IPS-NIHi11 (cell line): ENCODE data around the gene ETFBKMT.
A peak's percentile ranks its signal among the peaks of the same experiment; 100 is the strongest.

Source experiments
- DNase-seq: peaks from one replicate; pipeline ENCODE4 v3.0.0; 2012; ENCODE audit warnings: mixed read lengths, low spot score

The ETFBKMT gene

DNA sequence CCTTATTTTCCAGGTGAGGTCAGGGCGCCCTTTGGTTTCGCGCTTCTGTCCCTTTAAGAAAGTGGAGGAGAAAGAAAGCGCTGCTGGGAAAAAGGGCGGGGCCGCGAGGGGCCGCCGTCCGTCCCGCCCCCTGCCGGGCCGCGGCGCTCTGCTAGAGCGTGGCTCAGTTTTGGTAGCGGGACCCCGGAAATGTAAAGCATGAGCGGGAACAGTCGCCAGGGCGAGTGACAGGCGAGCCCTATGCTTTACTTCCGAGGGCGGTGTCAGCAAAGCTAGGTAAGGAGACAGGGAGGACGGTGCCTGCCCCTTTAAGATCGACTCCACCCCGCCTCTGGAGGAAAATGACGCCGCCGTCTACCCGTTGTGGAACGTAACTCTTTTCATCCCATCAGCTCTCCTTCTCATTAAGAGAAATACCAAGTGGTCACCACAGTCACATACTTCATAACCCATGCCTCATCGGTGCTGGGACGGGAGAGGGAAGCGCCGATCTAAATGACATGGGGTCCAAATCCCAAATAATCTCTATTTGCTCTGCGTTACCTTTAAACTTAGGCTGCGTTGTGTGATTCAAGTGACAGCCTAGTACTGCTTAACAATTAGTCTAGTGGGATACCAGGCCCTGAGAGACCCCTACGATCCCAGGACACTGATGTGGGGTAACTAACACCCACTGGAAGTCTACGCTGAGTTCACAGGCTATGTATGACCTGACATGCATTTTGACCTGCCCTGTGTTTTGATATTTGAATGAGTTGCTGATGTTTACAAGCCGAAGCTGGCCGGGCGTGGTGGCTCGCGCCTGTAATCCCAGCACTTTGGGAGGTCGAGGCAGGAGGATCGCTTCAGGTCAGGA lies at the start of gene ETFBKMT:
TSS of gene ETFBKMT (plus strand) at position 602 of the 856 bp plus-strand sequence. CDS start 2,266 bp downstream, outside the sequence.
- peak; percentile 89 for DNase-seq

DNA sequence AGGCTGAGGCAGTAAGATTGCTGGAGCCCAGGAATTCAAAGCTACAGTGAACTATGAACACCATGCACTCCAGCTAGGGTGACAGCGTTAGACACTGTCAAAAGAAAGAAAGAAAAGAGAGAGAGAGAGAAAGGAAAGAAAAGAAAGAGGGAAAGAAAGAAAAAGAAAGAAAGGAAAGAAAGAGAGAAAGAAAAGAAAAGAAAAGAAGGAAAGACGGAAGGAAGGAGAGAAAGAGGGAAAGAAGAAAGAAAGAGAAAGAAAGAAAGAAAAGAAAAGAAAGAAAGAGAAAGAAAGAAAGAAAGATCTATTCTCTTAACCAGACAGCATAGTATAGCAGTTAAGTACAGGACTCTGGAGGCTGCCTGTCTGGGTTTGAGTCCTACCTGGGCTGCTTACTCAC lies 46.7 kb upstream of the ETFBKMT start:
- DNase-seq = no peak

GRCh38 chr12:31618228-31619025 lies 41.1 kb upstream of the ETFBKMT start:
- DNase-seq = no peak

DNA sequence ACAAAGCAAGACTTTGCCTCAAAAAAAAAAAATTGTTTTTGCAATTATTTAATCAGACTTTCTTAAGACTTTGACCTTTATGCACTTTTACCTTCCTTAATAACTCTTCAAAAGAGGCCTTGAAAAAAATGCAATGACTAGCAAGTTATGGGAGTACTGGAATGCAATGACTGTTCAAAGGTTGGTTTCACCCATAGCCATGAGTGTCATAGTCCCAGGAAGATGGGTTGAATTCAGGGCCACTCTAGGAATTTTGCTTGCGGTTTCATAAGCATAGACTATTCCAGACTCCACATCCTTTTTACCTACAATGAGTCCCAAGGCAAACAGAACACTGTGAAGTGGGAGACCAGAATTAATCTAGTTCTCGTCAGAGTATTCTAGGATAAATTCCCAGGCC lies 39.2 kb upstream of the ETFBKMT start:
- DNase-seq = no peak

DNA sequence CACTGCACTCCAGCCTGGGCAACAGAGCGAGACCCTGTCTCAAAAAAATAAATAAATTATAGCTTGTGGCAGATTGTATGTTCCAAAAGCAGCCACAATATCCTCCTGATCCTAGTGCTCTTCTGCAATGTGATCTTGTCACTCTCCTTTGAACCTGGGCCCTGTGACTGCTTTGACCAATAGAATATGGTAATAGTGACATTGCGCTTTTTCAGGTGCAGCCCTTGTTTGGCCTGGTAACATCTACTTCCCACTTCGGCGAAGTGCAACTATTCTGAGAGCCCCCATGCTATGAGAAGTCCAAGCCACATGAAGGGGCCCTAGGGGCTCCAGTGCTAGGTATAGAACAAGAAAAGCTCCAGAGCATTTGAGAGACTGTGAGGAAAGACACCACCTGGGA lies 37.5 kb upstream of the ETFBKMT start:
- no peak for DNase-seq

DNA sequence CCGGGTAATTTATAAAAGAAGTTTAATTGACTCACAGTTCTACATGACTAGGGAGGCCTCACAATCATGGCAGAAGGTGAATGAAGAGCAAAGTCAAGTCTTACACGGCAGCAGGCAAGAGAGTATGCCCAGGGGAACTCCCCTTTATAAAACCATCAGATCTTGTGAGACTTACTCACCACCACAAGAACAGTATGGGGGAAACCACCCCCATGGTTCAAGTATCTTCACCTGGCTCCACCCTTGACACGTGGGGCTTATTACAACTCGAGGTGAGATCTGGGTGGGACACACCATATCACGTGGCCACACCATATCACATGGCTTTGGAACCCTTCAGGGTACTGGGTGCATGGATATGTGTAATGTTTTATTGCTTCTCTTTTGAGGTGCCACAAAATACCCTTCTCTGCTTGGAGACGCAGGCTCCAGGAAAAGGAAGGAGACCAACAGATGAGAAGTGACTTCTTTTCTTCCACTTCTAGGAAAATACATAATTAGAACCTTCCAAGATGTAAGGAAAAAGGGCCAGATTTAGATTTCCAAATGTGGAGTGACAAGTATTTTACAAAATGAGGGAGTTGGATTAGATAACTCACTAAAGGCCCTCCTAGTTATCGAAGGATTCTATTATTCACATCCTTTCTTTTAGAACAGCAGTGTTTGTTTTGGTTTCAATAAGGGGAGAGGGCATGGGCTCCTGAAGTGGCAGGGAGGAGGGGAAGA lies 33.1 kb upstream of the ETFBKMT start:
- DNase-seq = no peak

DNA sequence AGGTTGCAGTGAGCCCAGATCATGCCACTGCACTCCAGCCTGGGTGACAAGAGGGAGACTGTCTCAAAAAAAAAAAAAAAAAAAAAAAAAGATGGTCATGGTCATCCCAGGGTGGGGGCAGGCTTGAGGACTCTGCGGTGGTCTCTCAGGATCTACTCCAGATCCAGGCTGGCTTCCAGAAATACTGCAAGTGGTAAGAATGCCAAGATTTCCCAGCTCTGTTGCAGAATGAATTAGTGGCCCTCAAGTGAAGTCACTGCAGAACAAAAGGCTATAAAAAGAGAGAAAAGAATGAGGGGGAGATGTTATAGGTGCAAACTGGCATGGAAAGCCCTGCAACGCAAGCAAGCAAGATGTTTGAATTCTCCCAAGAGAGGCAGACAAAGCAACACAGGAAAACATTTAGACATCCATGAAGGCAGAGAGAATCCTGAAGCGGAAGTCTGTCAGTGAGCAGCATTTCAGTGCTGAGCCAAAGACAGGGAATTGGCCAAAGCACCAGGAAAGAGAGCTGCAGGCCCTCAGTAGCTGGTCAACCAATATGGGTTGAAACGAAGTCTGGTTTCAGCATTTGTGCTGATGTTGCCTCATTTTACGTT lies 31.9 kb upstream of the ETFBKMT start:
- no peak for DNase-seq

- no peak for DNase-seq
Measured at GRCh38 chr12:31629756-31630732, 29.4 kb upstream of the ETFBKMT start.

GRCh38 chr12:31631023-31631724 lies 28.3 kb upstream of the ETFBKMT start:
- no peak for DNase-seq

GRCh38 chr12:31631809-31632208 lies 27.7 kb upstream of the ETFBKMT start:
- no peak for DNase-seq

DNA sequence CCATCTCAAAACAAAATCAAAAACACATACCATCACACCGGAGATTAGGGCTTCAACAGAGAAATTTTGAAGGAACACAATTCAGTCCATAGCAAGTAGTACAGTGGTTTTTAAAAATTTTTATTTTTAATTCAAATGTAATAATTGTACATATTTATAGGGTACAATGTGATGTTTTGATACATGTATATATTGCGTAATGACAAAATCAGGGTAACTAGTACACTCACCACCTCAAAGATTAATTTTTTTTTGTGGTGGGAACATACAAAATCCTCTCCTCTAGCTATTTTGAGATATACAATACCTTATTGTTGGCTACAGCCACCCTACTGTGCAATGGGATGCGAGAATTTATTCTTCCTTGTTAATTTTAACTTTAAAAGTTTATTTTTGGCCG lies 26.0 kb upstream of the ETFBKMT start:
- no peak for DNase-seq

DNA sequence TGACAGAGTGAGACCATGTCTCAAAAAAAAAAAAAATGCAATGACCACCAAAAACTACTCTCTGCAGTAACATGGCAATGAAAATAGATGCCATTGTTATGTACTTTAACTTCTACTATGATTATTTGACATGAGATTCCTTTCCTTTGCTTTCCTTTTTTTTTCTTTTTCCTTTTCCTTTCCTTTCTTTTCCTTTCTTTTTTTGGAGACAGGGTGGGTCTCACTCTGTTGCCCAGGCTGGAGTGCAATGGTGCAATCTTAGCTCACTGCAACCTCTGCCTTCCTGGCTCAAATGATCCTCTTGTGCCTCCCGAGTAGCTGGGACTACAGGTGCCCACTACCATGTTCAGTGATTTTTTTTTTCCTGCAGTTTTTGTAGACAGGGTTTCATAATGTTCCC lies 24.9 kb upstream of the ETFBKMT start:
- no peak for DNase-seq

GRCh38 chr12:31641509-31642090 lies 17.9 kb upstream of the ETFBKMT start:
- DNase-seq = no peak

DNA sequence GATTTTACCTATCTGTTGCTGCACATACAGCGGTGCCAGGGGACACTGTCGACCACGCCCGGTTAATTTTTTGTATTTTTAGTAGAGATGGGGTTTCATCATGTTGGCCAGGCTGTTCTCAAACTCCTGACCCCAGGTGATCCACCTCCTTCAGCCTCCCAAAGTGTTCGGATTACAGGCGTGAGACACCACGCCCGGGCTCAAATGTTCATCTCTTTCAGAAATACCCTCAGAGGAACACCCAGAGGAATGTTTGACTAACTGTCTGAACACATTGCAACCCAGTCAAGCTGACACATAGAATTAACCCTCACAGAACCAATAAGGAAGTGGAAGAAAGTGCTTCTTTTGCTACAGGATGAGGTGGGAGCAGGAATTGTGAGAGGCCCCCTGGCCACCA lies 15.0 kb upstream of the ETFBKMT start:
- DNase-seq = no peak

DNA sequence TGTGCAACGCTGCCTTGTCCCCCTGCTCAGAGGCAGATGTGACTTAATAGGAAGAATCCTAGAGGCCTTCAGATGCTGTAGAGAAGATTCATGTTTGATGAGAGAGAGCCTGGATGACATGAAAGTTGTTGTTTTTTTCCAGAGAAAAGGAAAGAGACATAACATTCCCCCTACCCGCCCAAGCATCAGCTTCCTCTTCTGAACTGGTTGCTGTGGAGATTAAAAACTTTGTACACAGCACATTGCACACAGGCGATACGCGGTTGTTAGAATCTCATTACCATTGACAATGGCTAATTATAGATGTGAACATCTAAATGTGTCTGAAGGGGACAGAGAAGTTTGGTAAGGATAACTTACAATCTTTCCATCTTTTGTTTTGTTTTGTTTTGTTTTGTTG lies 13.6 kb upstream of the ETFBKMT start:
- no peak for DNase-seq

DNA sequence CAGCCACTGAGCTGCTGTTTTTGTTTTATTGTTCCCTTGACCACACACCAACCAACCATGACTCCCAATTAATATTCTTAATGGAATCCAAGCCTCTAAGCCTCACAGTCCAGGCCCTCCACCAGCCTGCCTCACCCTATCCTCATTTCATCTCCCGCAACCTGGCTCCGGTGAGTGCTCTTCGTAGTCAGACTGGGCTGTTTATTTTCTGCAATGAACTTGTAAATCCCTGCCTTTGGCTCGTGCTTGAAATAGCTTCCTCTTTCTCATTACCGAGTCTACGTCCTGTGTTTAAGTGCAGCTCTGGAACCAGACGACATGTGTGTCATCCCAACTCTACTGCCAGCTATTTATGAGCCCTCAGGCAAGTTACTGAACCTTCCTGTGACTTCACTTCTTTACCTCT lies 12.4 kb upstream of the ETFBKMT start:
- no peak for DNase-seq

GRCh38 chr12:31650918-31651317 lies 8.6 kb upstream of the ETFBKMT start:
- no peak for DNase-seq

DNA sequence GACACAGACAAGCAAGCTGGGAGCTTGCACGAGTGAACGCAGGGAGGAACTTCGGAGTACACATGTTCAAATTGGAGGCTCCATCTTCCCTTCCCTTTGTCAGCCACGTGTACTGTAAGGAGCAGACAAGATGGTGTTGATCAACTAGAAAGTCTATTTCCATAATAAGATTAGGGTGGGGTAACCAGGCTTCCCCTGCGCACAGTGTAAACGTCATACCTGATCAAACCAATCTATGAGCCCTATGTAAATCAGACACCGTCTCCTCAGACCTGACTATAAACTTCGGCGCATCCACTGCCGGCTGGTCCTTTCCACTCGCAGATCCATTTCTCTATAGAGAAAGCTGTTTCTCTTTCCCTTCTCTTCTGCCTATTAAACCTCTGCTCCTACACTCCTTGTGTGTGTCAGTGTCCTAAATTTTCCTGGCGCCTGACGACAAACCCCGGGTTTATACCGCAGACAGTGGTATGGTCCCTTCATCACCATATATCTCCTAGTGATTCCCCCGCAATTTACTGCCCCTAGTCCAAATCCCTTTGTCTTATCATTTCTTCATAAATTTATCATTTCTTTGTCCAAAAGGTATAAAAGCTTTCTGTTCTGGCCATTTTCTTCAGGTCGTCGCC lies 7.5 kb upstream of the ETFBKMT start:
- DNase-seq = no peak

- DNase-seq = no peak
Measured at GRCh38 chr12:31655208-31655607, 4.3 kb upstream of the ETFBKMT start.
